GM12801 (cell line): Measurements from ENCODE around the gene FKBP14.

Experiments
- CTCF ChIP-seq: IDR thresholded peaks from one replicate; pipeline ENCODE4 v1.5.1; 2011; ENCODE audit warnings: control low read depth; ENCODE audit not compliant: insufficient read length; ENCODE audit errors: extremely low read depth

The FKBP14 gene

GRCh38 chr7:30041526-30042269, 15.2 kb upstream of the FKBP14 start:
- no peak for TF ChIP-seq CTCF

GRCh38 chr7:30040938-30041337, 14.4 kb upstream of the FKBP14 start:
- no peak for TF ChIP-seq CTCF

GRCh38 chr7:30038196-30038980, 11.9 kb upstream of the FKBP14 start:
- no peak for TF ChIP-seq CTCF

DNA sequence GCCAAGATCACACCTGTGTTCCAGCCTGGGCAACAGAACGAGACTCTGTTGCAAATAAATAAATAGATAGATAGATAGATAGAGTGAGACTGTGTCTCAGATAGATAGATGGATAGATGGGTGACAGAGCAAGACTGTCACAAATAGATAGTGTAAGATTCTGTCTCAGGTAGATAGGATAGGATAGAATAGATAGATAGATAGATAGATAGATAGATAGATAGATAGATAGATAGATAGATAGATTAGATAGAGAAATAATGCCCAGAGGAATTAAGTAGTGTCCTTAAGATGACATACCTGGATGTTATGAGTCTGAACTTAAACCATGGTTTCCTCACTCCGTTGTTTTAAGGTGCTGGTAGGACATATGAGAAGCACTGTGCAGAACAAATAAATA, 9.7 kb upstream of the FKBP14 start:
- no peak for TF ChIP-seq CTCF

GRCh38 chr7:30034501-30034900, 8.0 kb upstream of the FKBP14 start:
- TF ChIP-seq CTCF: no peak

DNA sequence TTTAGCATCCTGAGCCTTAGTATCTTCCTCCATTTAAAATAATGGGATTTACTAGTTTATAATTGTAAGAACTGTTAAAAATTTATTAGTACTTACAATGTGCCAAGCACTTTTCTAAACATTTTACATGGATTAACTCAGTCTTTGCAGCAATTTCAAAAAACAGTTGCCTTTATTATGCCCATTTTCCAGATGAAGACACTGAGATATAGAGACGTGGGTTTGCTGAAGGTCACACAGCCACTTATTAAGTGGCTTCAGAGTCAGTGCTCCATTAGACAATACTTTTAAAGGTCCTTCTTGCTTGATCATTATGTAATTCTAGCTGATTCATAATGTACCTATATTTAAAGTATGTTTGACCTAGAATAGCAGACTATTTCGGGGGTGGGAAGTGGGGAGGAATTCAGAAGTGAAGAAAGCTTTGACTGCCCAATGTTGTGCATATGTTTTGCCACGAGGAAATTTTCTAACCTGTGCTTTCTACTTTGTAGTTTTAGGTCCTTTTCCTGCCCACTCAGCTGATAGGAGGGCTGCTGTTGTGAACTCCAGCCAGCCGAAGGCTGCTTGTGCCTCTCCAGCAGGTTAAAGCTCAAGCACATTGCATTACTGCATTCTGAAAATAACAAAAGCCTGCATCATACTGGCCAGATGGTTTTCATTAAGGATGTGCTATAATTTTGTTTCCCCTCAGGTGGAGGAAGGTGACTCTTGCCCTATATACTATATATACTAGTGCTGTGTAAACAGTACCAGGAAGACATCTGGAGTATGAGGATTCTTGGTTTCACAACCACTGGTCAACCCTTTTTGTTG, 6.0 kb upstream of the FKBP14 start:
- TF ChIP-seq CTCF: no peak

- no peak for TF ChIP-seq CTCF
Measured at GRCh38 chr7:30029696-30030095, 3.2 kb upstream of the FKBP14 start.
